PC-9 (cell line): Measurements from ENCODE around the gene ARPP21.

Source experiments
- EZH2 ChIP-seq: fragments of 200-600 bp; sonication (generic); IDR thresholded peaks from 2 replicates; pipeline ENCODE4 v1.8.0; 2017; ENCODE audit warnings: antibody characterized with exemption, low read depth
- TF ChIP-seq, protein P1 (sequence below): fragments of 200-600 bp; sonication (generic); conservative IDR thresholded peaks from 2 replicates; pipeline ENCODE4 v1.6.1; 2017; ENCODE audit warnings: mixed run types, antibody characterized with exemption, mild to moderate bottlenecking, moderate library complexity

DNA sequence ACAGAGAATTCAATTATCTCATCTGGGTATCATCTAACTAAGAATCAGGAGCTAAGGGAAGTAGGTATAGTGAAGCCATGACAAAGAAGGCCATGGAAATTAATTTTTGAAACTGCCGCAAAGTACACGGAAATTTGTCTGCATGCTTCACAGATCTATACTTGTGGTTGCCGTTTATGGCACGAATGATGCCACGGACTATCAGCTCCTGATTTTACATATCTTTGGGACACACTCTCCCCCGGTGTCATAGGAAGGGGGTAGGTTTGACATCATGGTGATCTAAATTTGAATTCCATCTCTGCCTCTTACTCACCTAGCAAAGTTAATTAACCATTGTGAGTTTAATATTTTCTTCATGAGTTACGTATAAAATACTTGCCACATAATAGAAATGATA, 14.0 kb downstream of the ARPP21 start:
- TF ChIP-seq, protein P1, sequence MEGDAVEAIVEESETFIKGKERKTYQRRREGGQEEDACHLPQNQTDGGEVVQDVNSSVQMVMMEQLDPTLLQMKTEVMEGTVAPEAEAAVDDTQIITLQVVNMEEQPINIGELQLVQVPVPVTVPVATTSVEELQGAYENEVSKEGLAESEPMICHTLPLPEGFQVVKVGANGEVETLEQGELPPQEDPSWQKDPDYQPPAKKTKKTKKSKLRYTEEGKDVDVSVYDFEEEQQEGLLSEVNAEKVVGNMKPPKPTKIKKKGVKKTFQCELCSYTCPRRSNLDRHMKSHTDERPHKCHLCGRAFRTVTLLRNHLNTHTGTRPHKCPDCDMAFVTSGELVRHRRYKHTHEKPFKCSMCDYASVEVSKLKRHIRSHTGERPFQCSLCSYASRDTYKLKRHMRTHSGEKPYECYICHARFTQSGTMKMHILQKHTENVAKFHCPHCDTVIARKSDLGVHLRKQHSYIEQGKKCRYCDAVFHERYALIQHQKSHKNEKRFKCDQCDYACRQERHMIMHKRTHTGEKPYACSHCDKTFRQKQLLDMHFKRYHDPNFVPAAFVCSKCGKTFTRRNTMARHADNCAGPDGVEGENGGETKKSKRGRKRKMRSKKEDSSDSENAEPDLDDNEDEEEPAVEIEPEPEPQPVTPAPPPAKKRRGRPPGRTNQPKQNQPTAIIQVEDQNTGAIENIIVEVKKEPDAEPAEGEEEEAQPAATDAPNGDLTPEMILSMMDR = no peak
- no peak for TF ChIP-seq EZH2
